Mesangial cell (primary cell): ENCODE measurements around the gene SLC38A4. TPM values are rescaled to one million over a fixed set of nuclear protein-coding genes. Genes with fewer than 3 reads are reported as not detected.

ENCODE experiments used
- total RNA-seq: library from RNA; depleted of rRNA; stranded (reverse); fragments of >200 nt; gene quantifications from 2 replicates; pipeline ENCODE4 v1.2.3, GENCODE V29; 2015

Gene SLC38A4
- 1.3 TPM in 1 of 2 replicates, not detected in the other for total RNA-seq

GRCh38 chr12:46825591-46826414 is at the start of gene SLC38A4:
Gene SLC38A4, minus strand, starts transcription at chr12:46825997. Its CDS starts 32,926 bp downstream, at chr12:46793071.

